ENCODE data around the gene RNF14. TPM values are rescaled to one million over a fixed set of nuclear protein-coding genes. Genes with fewer than 3 reads are reported as not detected.
A peak's percentile ranks its signal among the peaks of the same experiment; 100 is the strongest.

RNF14 gene
- total and polyA plus RNA-seq, 9 of the 15 experiments (the other 6 are each of a cell fraction or from before 2014, with no cell fraction given), result 36.3 to 140 (median 75.1) TPM

GRCh38 chr5:141923448-141924313, 45.2 kb upstream of the RNF14 start, which contains the start of gene DELE1 (continued):
- TF ChIP-seq AFF4 (CRISPR knock-in tag; IDR thresholded peaks at IDR 0.05), result 0 out of 2 replicates have a peak, but pooled peaks have one; percentile 19
- TF ChIP-seq ILF3 (IDR thresholded peaks at IDR 0.05; ENCODE audit: borderline replicate concordance), result no peak; the same call in 1 of the 2 replicates
- no peak for TF ChIP-seq SMARCC2 (IDR thresholded peaks at IDR 0.05; ENCODE audit: low read depth)
- TF ChIP-seq GTF2E2 (tag; IDR thresholded peaks at IDR 0.05), result peak; percentile 86; the same call in 1 of the 2 replicates
- no peak for TF ChIP-seq ZNF717 (CRISPR knock-in tag; IDR thresholded peaks at IDR 0.05)
- TF ChIP-seq ZNF175 (CRISPR knock-in tag; IDR thresholded peaks at IDR 0.05; ENCODE audit: low read depth), result no peak
- TF ChIP-seq RBM34 (IDR thresholded peaks at IDR 0.05; ENCODE audit: borderline replicate concordance, insufficient read depth, low read length), result no peak
- TF ChIP-seq TBP (optimal IDR thresholded peaks at IDR 0.05; ENCODE audit: low read depth, low read length), result peak; percentile 72
- no peak for TF ChIP-seq NFATC3 (IDR thresholded peaks at IDR 0.05)
- TF ChIP-seq RBM25 (IDR thresholded peaks at IDR 0.05; ENCODE audit: low read depth, low read length, severe bottlenecking), result no peak
- no peak for TF ChIP-seq NR4A1 (CRISPR knock-in tag; IDR thresholded peaks at IDR 0.05)
- TF ChIP-seq NR4A1 (tag; IDR thresholded peaks at IDR 0.05), result no peak
- peak; percentile 64 for TF ChIP-seq NFIC (IDR thresholded peaks at IDR 0.05)
- TF ChIP-seq GMEB1 (CRISPR knock-in tag; IDR thresholded peaks at IDR 0.05), result no peak
- no peak for TF ChIP-seq ZNF699 (CRISPR knock-in tag; IDR thresholded peaks at IDR 0.05; ENCODE audit: insufficient replicate concordance)
- no peak for TF ChIP-seq CSDE1 (IDR thresholded peaks at IDR 0.05)
- TF ChIP-seq SP1 (CRISPR knock-in tag; IDR thresholded peaks at IDR 0.05), result peak; percentile 94
- TF ChIP-seq ZFP36 (IDR thresholded peaks at IDR 0.05; ENCODE audit: low read depth, low read length, partially characterized antibody), result no peak
- no peak for TF ChIP-seq ZBTB34 (CRISPR knock-in tag; IDR thresholded peaks at IDR 0.05)
- no peak for TF ChIP-seq ZNF57 (CRISPR knock-in tag; IDR thresholded peaks at IDR 0.05)
- TF ChIP-seq ZNF133 (CRISPR knock-in tag; IDR thresholded peaks at IDR 0.05), result no peak
- TF ChIP-seq ZNF696 (CRISPR knock-in tag; conservative IDR thresholded peaks at IDR 0.05), result no peak
- TF ChIP-seq BRD4 (IDR thresholded peaks at IDR 0.05), result 0 out of 2 replicates have a peak, but pooled peaks have one; percentile 74

All from K562 (cell line).